AG04450 (cell line): ENCODE measurements around the gene PPP1R15A. TPM values are rescaled to one million over a fixed set of nuclear protein-coding genes. Genes with fewer than 3 reads are reported as not detected.
"Not testable (repeated sequence)": the region's sequence is repeated elsewhere in the genome, so short reads cannot be mapped to it uniquely, and the experiment has no call there.

Source experiments
- CTCF ChIA-PET: fragments of 300-600, 350-600 bp; formaldehyde crosslinking; extraction: SDS; loops from one replicate; lab custom pipeline; 2022; ENCODE audit warnings: antibody characterized with exemption, inconsistent platforms; lab: Charles Lee
- POLR2A ChIA-PET: fragments of 350-600 bp; formaldehyde crosslinking; extraction: SDS; loops from one replicate; lab custom pipeline; 2021; ENCODE audit warnings: antibody characterized with exemption, inconsistent platforms; lab: Yijun Ruan, JAX
- DNase-seq: peaks from one replicate; pipeline ENCODE4 v3.0.0-alpha.2; 2011; ENCODE audit warnings: low read depth, low spot score
- H3K27ac ChIP-seq: one replicate; pipeline ENCODE4 v1.5.1; 2012; ENCODE audit warnings: low read depth, low read length, control low read depth
- H3K27me3 ChIP-seq: one replicate; pipeline ENCODE4 v1.6.0; 2012; ENCODE audit warnings: low read length; ENCODE audit not compliant: control insufficient read depth, insufficient read depth
- H3K4me3 ChIP-seq: 2 replicates; pipeline ENCODE4 v1.5.1; 2011; ENCODE audit warnings: mild to moderate bottlenecking, low read depth, low read length, control low read depth
- H3K9me3 ChIP-seq: 2 replicates; pipeline ENCODE4 v1.5.1; 2012; ENCODE audit warnings: low read length; ENCODE audit not compliant: control insufficient read depth, insufficient read depth
- polyA plus RNA-seq: library from polyadenylated mRNA; depleted of rRNA; stranded (reverse); fragments of >200 nt; gene quantifications from 2 replicates; pipeline ENCODE4 v1.2.3, GENCODE V29; 2011
- TF ChIP-seq, protein P1 (sequence below): IDR thresholded peaks from 2 replicates; pipeline ENCODE4 v1.5.1; 2011; ENCODE audit warnings: low read depth, low read length, control low read depth, inconsistent platforms

The PPP1R15A gene
- polyA plus RNA-seq, 1 experiment = 36.5 TPM

DNA sequence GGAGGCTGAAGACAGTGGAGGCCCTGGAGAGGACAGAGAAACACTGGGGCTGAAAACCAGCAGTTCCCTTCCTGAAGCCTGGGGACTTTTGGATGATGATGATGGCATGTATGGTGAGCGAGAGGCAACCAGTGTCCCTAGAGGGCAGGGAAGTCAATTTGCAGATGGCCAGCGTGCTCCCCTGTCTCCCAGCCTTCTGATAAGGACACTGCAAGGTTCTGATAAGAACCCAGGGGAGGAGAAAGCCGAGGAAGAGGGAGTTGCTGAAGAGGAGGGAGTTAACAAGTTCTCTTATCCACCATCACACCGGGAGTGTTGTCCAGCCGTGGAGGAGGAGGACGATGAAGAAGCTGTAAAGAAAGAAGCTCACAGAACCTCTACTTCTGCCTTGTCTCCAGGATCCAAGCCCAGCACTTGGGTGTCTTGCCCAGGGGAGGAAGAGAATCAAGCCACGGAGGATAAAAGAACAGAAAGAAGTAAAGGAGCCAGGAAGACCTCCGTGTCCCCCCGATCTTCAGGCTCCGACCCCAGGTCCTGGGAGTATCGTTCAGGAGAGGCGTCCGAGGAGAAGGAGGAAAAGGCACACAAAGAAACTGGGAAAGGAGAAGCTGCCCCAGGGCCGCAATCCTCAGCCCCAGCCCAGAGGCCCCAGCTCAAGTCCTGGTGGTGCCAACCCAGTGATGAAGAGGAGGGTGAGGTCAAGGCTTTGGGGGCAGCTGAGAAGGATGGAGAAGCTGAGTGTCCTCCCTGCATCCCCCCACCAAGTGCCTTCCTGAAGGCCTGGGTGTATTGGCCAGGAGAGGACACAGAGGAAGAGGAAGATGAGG lies 1.5 kb downstream of the PPP1R15A start:
- peak overlapping the region; percentile 99 for H3K4me3 ChIP-seq
- peak overlapping the region; percentile 100 for H3K27ac ChIP-seq
- H3K27me3 ChIP-seq = no peaks in the 10 kb centered on the region
- POLR2A ChIA-PET = interaction anchor here (0.5 to 4.9 kb wide), 8 partner anchors 16 to 118 kb away, joined by 3 to 83 read pairs (median 4); partner anchors contain the start of gene FTL
- TF ChIP-seq, protein P1, sequence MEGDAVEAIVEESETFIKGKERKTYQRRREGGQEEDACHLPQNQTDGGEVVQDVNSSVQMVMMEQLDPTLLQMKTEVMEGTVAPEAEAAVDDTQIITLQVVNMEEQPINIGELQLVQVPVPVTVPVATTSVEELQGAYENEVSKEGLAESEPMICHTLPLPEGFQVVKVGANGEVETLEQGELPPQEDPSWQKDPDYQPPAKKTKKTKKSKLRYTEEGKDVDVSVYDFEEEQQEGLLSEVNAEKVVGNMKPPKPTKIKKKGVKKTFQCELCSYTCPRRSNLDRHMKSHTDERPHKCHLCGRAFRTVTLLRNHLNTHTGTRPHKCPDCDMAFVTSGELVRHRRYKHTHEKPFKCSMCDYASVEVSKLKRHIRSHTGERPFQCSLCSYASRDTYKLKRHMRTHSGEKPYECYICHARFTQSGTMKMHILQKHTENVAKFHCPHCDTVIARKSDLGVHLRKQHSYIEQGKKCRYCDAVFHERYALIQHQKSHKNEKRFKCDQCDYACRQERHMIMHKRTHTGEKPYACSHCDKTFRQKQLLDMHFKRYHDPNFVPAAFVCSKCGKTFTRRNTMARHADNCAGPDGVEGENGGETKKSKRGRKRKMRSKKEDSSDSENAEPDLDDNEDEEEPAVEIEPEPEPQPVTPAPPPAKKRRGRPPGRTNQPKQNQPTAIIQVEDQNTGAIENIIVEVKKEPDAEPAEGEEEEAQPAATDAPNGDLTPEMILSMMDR = no peak
- CTCF ChIA-PET = interaction anchor here (1.1 to 2.7 kb wide), 4 partner anchors 31 to 120 kb away, joined by 3 to 9 read pairs (median 8); partner anchors contain the start of genes GYS1 and RUVBL2
- H3K9me3 ChIP-seq = peaks cover 4% of the 10 kb centered on the region; the same call in 1 of the 2 replicates
- DNase-seq = no peak

DNA sequence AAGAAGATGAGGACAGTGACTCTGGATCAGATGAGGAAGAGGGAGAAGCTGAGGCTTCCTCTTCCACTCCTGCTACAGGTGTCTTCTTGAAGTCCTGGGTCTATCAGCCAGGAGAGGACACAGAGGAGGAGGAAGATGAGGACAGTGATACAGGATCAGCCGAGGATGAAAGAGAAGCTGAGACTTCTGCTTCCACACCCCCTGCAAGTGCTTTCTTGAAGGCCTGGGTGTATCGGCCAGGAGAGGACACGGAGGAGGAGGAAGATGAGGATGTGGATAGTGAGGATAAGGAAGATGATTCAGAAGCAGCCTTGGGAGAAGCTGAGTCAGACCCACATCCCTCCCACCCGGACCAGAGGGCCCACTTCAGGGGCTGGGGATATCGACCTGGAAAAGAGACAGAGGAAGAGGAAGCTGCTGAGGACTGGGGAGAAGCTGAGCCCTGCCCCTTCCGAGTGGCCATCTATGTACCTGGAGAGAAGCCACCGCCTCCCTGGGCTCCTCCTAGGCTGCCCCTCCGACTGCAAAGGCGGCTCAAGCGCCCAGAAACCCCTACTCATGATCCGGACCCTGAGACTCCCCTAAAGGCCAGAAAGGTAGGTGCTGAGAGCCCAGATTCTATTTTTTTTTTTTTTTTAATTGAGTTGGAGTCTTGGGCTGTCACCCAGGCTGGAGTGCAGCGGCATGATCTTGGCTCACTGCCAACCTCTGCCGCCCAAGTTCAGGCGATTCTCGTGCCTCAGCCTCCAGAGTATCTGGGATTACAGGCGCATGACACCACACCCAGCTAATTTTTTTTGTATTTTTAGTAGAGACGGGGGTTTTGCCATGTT lies 2.3 kb downstream of the PPP1R15A start:
- TF ChIP-seq, protein P1 = no peak
- peaks cover 4% of the 10 kb centered on the region; the same call in 1 of the 2 replicates for H3K9me3 ChIP-seq
- POLR2A ChIA-PET = interaction anchor here (0.7 to 4.9 kb wide), 8 partner anchors 22 to 119 kb away, joined by 3 to 83 read pairs (median 6); partner anchors contain the start of genes FTL, GYS1, NUCB1 and RUVBL2
- peak overlapping the region; percentile 99 for H3K4me3 ChIP-seq
- no peak for DNase-seq
- peak overlapping the region; percentile 100 for H3K27ac ChIP-seq
- CTCF ChIA-PET = interaction anchor here (0.6 to 2.7 kb wide), 4 partner anchors 32 to 119 kb away, joined by 4 to 9 read pairs (median 8); partner anchors contain the start of genes GYS1 and RUVBL2
- no peaks in the 10 kb centered on the region for H3K27me3 ChIP-seq

DNA sequence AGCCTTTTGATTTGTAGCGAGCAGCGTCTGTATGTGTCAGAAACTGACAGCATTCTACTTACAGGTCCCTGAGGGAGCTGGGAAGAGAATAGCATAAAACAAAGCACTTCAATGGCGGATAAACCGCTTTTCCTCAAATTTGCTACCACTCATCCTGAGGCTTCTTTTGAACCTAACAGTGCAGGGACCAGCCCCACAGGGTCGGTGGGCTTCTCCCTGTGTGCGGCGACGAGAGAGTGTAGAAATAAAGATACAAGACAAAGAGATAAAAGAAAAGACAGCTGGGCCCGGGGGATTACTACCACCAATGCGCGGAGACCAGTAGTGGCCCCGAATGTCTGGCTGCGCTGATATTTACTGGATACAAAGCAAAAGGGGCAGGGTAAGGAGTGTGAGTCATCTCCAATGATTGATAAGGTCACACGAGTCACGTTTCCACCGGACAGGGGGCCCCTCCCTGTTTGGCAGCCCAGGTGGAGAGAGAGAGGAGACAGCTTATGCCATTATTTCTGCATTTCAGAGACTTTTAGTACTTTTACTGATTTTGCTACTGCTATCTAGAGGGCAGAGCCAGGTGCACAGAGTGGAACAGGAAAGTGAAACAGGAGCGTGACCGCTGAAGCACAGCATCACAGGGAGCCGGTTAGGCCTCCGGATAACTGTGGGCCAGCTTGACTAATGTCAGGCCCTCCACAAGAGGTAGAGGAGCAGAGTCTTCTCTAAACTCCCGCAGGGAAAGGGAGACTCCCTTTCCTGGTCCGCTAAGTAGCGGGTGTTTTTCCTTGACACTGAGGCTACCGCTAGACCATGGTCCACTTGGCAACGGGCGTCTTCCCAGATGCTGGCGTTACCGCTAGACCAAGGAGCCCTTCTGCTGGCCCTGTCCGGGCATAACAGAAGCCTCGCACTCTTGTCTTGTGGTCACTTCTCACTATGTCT lies 4.1 kb downstream of the PPP1R15A start:
- H3K9me3 ChIP-seq, H3K27me3 ChIP-seq, DNase-seq: not testable (repeated sequence)
- Histone ChIP-seq H3K27ac (peak overlapping the region; percentile 100), H3K4me3 (peak overlapping the region; percentile 99)
- ChIA-PET CTCF (interaction anchor here (0.6 to 2.7 kb wide), 3 partner anchors 34 to 117 kb away, joined by 3 to 9 read pairs (median 3); partner anchors contain the start of genes GYS1 and RUVBL2), POLR2A (interaction anchor here (0.6 to 4.9 kb wide), 7 partner anchors 19 to 106 kb away, joined by 3 to 83 read pairs (median 6); partner anchors contain the start of genes FTL and NUCB1)

DNA sequence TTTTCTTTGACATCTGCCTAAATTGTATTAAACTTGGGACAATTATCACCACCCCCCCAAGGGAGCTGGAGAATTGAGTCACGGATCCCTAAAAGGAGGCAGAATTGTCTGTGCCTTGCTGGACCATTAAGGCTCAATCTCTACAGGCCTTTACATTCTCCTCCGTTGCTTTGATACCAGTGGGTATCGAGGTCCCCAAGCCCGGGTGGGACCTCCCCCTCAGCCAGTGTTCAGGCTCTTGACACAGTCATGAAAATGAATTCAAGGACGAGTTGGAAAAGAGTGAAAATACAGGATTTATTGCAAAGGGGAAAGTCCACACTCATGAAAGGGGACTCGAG lies 5.6 kb downstream of the PPP1R15A start:
- CTCF ChIA-PET = interaction anchor here (1.2 to 1.5 kb wide), 2 partner anchors 23 to 36 kb away, joined by 3 read pairs; partner anchors contain the start of gene NUCB1
- Histone ChIP-seq H3K27me3 (no peaks in the 10 kb centered on the region), H3K27ac (no peak overlapping the region), H3K9me3 (peaks cover 4% of the 10 kb centered on the region), H3K4me3 (no peak overlapping the region)
- TF ChIP-seq, protein P1 = no peak
- POLR2A ChIA-PET = interaction anchor here (1.3 kb wide), 1 partner anchor 90 kb away, joined by 4 read pairs; no protein-coding TSS in a partner anchor
- no peak for DNase-seq
